ENCODE results near the gene NRCAM.

The NRCAM gene

GRCh38 chr7:108303332-108303731 is 152.9 kb downstream of the NRCAM start:
- Histone ChIP-seq H3K27ac (no peak overlapping the region), H3K27me3 (no peaks in the 10 kb centered on the region), H3K4me1 (no peaks in the 10 kb centered on the region), H3K9me3 (no peaks in the 10 kb centered on the region), H3K4me3 (no peak overlapping the region), H3K9ac (no peak overlapping the region), H3K36me3 (no peaks in the 10 kb centered on the region), H4K20me1 (no peaks in the 10 kb centered on the region), H3K4me2 (no peak overlapping the region)
- TF ChIP-seq Cebpa-rat (IDR thresholded peaks at IDR 0.05) = no peak

- TF ChIP-seq Cebpa-rat (IDR thresholded peaks at IDR 0.05) = no peak
- Histone ChIP-seq H3K4me3 (no peak overlapping the region), H3K27me3 (no peaks in the 10 kb centered on the region), H3K9me3 (no peaks in the 10 kb centered on the region), H3K27ac (no peak overlapping the region), H3K4me1 (no peaks in the 10 kb centered on the region), H3K36me3 (no peaks in the 10 kb centered on the region), H3K9ac (no peak overlapping the region), H3K4me2 (no peak overlapping the region), H4K20me1 (no peaks in the 10 kb centered on the region)
Measured at GRCh38 chr7:108301387-108301786, 154.8 kb downstream of the NRCAM start.

GRCh38 chr7:108299251-108299973 is 156.8 kb downstream of the NRCAM start:
- H3K27me3 ChIP-seq = no peaks in the 10 kb centered on the region
- H3K36me3 ChIP-seq = no peaks in the 10 kb centered on the region
- H3K9me3 ChIP-seq = no peaks in the 10 kb centered on the region
- TF ChIP-seq Cebpa-rat (IDR thresholded peaks at IDR 0.05) = no peak
- no peak overlapping the region for H3K4me2 ChIP-seq
- H4K20me1 ChIP-seq = no peaks in the 10 kb centered on the region
- H3K27ac ChIP-seq = no peak overlapping the region
- H3K4me3 ChIP-seq = no peak overlapping the region
- H3K4me1 ChIP-seq = peaks cover 8% of the 10 kb centered on the region
- no peak overlapping the region for H3K9ac ChIP-seq

- Histone ChIP-seq H3K4me2 (no peak overlapping the region), H3K27ac (no peak overlapping the region), H3K27me3 (no peaks in the 10 kb centered on the region), H3K4me1 (peaks cover 11% of the 10 kb centered on the region), H3K9me3 (no peaks in the 10 kb centered on the region), H3K36me3 (no peaks in the 10 kb centered on the region), H4K20me1 (no peaks in the 10 kb centered on the region), H3K4me3 (no peak overlapping the region), H3K9ac (no peak overlapping the region)
- TF ChIP-seq Cebpa-rat (IDR thresholded peaks at IDR 0.05) = no peak
Measured at GRCh38 chr7:108296911-108297310, 159.3 kb downstream of the NRCAM start.

GRCh38 chr7:108294595-108294994 is 161.6 kb downstream of the NRCAM start:
- H3K9ac ChIP-seq = no peak overlapping the region
- no peak overlapping the region for H3K4me3 ChIP-seq
- TF ChIP-seq Cebpa-rat (IDR thresholded peaks at IDR 0.05) = no peak
- H3K4me1 ChIP-seq = peaks cover 11% of the 10 kb centered on the region
- no peaks in the 10 kb centered on the region for H3K9me3 ChIP-seq
- no peaks in the 10 kb centered on the region for H3K27me3 ChIP-seq
- H3K36me3 ChIP-seq = no peaks in the 10 kb centered on the region
- H3K27ac ChIP-seq = no peak overlapping the region
- H3K4me2 ChIP-seq = peak overlapping the region; percentile 39
- no peaks in the 10 kb centered on the region for H4K20me1 ChIP-seq

GRCh38 chr7:108293149-108293612 is 163.1 kb downstream of the NRCAM start:
- no peaks in the 10 kb centered on the region for H4K20me1 ChIP-seq
- no peaks in the 10 kb centered on the region for H3K27me3 ChIP-seq
- H3K9me3 ChIP-seq = no peaks in the 10 kb centered on the region
- no peak overlapping the region for H3K4me3 ChIP-seq
- no peak for TF ChIP-seq Cebpa-rat (IDR thresholded peaks at IDR 0.05)
- H3K9ac ChIP-seq = no peak overlapping the region
- no peak overlapping the region for H3K4me2 ChIP-seq
- peaks cover 11% of the 10 kb centered on the region for H3K4me1 ChIP-seq
- H3K27ac ChIP-seq = no peak overlapping the region
- no peaks in the 10 kb centered on the region for H3K36me3 ChIP-seq

- peaks cover 11% of the 10 kb centered on the region for H3K4me1 ChIP-seq
- no peak overlapping the region for H3K27ac ChIP-seq
- TF ChIP-seq Cebpa-rat (IDR thresholded peaks at IDR 0.05) = no peak
- no peaks in the 10 kb centered on the region for H3K27me3 ChIP-seq
- H3K4me2 ChIP-seq = no peak overlapping the region
- no peak overlapping the region for H3K9ac ChIP-seq
- H3K4me3 ChIP-seq = no peak overlapping the region
- H3K36me3 ChIP-seq = no peaks in the 10 kb centered on the region
- no peaks in the 10 kb centered on the region for H4K20me1 ChIP-seq
- no peaks in the 10 kb centered on the region for H3K9me3 ChIP-seq
Measured at GRCh38 chr7:108292541-108292940, 163.7 kb downstream of the NRCAM start.

GRCh38 chr7:108291791-108292440 is 164.3 kb downstream of the NRCAM start:
- Histone ChIP-seq H3K36me3 (no peaks in the 10 kb centered on the region), H3K27ac (no peak overlapping the region), H3K9me3 (no peaks in the 10 kb centered on the region), H3K4me1 (peaks cover 11% of the 10 kb centered on the region), H4K20me1 (no peaks in the 10 kb centered on the region), H3K4me3 (no peak overlapping the region), H3K27me3 (no peaks in the 10 kb centered on the region), H3K9ac (no peak overlapping the region), H3K4me2 (no peak overlapping the region)
- no peak for TF ChIP-seq Cebpa-rat (IDR thresholded peaks at IDR 0.05)

- no peak overlapping the region for H3K9ac ChIP-seq
- H3K9me3 ChIP-seq = no peaks in the 10 kb centered on the region
- no peak overlapping the region for H3K4me2 ChIP-seq
- no peaks in the 10 kb centered on the region for H3K27me3 ChIP-seq
- H3K27ac ChIP-seq = no peak overlapping the region
- no peaks in the 10 kb centered on the region for H4K20me1 ChIP-seq
- H3K4me1 ChIP-seq = peaks cover 11% of the 10 kb centered on the region
- H3K36me3 ChIP-seq = no peaks in the 10 kb centered on the region
- TF ChIP-seq Cebpa-rat (IDR thresholded peaks at IDR 0.05) = no peak
- H3K4me3 ChIP-seq = no peak overlapping the region
Measured at GRCh38 chr7:108291152-108291508, 165.1 kb downstream of the NRCAM start.

- Histone ChIP-seq H3K9me3 (no peaks in the 10 kb centered on the region), H3K4me3 (no peak overlapping the region), H3K9ac (no peak overlapping the region), H4K20me1 (no peaks in the 10 kb centered on the region), H3K4me1 (peaks cover 11% of the 10 kb centered on the region), H3K27ac (no peak overlapping the region), H3K36me3 (no peaks in the 10 kb centered on the region), H3K4me2 (no peak overlapping the region), H3K27me3 (no peaks in the 10 kb centered on the region)
- no peak for TF ChIP-seq Cebpa-rat (IDR thresholded peaks at IDR 0.05)
Measured at GRCh38 chr7:108290459-108291151, 165.6 kb downstream of the NRCAM start.

Data from BLaER1 (cell line).